Peyer's patch (tissue), 4 donors: ENCODE results near the gene KCNAB1.

Source experiments
- CTCF ChIP-seq, 6 experiments: fragments of 450-650 bp in 4 of 6; fragments of 200-600 bp in 2 of 6; sonication (generic) in 1 of 6; IDR thresholded peaks; one replicate each; pipeline ENCODE4 v1.5.1; 2017 to 2019; ENCODE audit warnings: antibody characterized with exemption in 6 of 6, mild to moderate bottlenecking in 3 of 6, moderate library complexity in 1 of 6
- POLR2A ChIP-seq, 2 donors: fragments of 450-650 bp; IDR thresholded peaks; one replicate each; pipeline ENCODE4 v1.5.1; 2017; ENCODE audit warnings: antibody characterized with exemption in 2 of 2, mild to moderate bottlenecking in 2 of 2, moderate library complexity in 2 of 2

DNA sequence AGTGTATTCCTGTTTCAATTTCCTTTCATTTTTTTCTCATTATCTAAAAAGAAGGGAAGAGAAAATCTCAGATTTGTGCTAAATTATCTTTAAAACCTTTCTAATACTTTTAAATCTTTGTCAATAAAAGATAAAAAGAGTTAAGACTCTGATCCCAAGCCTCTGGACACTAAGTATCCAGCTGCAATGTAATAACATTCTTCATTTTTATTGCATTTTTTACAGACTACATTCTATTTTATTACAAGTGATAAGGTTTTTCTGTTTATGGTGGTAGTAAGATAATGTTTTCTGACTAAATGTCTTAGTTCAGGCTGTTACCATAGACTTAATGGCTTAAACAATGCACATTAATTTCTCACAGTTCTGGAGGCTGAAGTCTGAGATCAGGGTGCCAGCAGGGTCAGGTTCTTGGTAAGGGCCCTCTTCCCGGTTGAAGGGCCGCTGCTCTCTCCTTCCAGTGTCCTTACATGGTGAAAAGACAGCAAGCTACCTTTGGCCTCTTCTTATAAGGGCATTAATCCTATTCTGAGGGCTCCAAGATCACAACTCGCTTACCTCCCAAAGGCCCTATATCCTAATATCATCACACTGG is 19.7 kb downstream of the KCNAB1 start:
- TF ChIP-seq CTCF (IDR thresholded peaks at IDR 0.05) (no peak), POLR2A (IDR thresholded peaks at IDR 0.05) (no peak)
